Measurements from ENCODE around the gene OR51F2. TPM values are rescaled to one million over a fixed set of nuclear protein-coding genes. Genes with fewer than 3 reads are reported as not detected.
"Not testable (repeated sequence)": the region's sequence is repeated elsewhere in the genome, so short reads cannot be mapped to it uniquely, and the experiment has no call there.

Gene OR51F2
- total RNA-seq, 1 experiment from 2014 or later = not detected

DNA sequence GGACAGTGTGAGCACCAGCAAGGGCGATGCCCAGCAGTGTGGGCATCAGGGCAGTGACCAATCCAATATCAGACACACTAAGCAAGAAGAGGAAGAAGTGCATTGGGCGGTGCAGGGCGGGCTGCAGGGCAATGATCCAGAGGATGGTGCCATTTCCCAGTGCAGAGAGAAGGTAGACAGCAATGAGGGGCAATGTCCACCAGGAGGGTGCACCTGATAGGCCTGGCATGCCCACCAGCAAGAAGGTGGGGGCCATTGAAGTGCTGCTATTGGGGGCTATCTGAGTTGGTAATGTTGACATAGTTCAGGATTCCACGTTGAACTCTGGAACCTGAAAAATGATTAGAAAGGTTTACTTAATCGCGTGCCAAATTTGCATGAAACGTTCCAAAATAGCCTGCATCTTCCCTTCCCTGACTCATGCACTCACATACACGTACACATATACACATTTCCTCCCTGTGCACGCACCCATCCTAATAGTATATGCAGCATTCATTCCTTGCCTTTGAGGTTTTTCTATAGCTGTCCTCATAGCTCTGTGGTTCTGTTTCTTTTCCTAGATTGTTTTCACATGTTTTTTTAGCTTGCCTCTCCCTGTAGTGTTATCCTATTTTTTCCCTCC is 27.9 kb downstream of the OR51F2 start, which contains the start of gene OR51S1:
OR51S1 (minus strand) TSS at position 301 of the 625 bp plus-strand sequence; CDS start at position 301, 0 bp downstream.
- no peaks in the 10 kb centered on the region for H3K4me1 Mint-ChIP-seq (ENCODE audit: insufficient read depth, unreplicated experiment)
- BruUV-seq (replicated peaks) = no TSS peak
- DNase-seq (ENCODE audit: unreplicated experiment) = no peak
- ChIA-PET POLR2A (no interaction called here), CTCF (no interaction called here)
- intact Hi-C loops (cut with micrococcal nuclease) = no loop called here
- no peak within 1 kb of the TSS for H3K4me3 Mint-ChIP-seq (ENCODE audit: unreplicated experiment)
- no peaks in the 10 kb centered on the region for H3K9me3 Mint-ChIP-seq (ENCODE audit: unreplicated experiment)
- TF ChIP-seq, protein P1, sequence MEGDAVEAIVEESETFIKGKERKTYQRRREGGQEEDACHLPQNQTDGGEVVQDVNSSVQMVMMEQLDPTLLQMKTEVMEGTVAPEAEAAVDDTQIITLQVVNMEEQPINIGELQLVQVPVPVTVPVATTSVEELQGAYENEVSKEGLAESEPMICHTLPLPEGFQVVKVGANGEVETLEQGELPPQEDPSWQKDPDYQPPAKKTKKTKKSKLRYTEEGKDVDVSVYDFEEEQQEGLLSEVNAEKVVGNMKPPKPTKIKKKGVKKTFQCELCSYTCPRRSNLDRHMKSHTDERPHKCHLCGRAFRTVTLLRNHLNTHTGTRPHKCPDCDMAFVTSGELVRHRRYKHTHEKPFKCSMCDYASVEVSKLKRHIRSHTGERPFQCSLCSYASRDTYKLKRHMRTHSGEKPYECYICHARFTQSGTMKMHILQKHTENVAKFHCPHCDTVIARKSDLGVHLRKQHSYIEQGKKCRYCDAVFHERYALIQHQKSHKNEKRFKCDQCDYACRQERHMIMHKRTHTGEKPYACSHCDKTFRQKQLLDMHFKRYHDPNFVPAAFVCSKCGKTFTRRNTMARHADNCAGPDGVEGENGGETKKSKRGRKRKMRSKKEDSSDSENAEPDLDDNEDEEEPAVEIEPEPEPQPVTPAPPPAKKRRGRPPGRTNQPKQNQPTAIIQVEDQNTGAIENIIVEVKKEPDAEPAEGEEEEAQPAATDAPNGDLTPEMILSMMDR (IDR thresholded peaks at IDR 0.05; ENCODE audit: unreplicated experiment) = no peak
- peaks cover 11% of the 10 kb centered on the region for H3K27me3 Mint-ChIP-seq (ENCODE audit: insufficient read depth, unreplicated experiment)
- H3K36me3 Mint-ChIP-seq (ENCODE audit: insufficient read depth, unreplicated experiment) = no peaks in the 10 kb centered on the region
- H3K27ac Mint-ChIP-seq (ENCODE audit: low read depth, unreplicated experiment) = no peak within 1 kb of the TSS

DNA sequence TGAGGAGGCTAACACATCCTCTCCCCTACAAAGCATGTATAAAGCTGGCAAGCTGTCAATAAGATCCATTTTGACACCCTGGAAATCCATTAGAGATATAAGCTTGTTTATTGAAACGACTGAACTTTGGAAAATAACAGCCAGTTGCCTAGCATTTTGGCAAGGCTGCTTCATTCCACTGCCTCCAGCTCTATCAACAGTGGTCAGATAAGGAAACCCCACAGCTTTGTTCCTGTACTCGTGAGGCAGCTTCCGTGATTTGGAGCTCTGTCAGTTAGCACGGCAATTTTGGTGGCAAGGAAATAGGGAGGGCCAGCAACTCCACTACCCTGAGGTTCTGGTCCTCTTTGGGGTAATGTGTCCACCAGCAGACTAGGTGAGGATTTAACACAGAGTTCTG is 29.9 kb downstream of the OR51F2 start:
- no peak for DNase-seq (ENCODE audit: unreplicated experiment)
- TF ChIP-seq, protein P1 (IDR thresholded peaks at IDR 0.05; ENCODE audit: unreplicated experiment) = no peak
- H3K4me3 Mint-ChIP-seq (ENCODE audit: unreplicated experiment) = no peak overlapping the region
- intact Hi-C loops (cut with micrococcal nuclease) = no loop called here
- H3K36me3 Mint-ChIP-seq (ENCODE audit: insufficient read depth, unreplicated experiment) = no peaks in the 10 kb centered on the region
- no peaks in the 10 kb centered on the region for H3K4me1 Mint-ChIP-seq (ENCODE audit: insufficient read depth, unreplicated experiment)
- ChIA-PET POLR2A (no interaction called here), CTCF (interaction anchor here (0.6 to 0.7 kb wide), 4 partner anchors 32 to 1674 kb away, joined by 3 to 4 read pairs (median 4); no protein-coding TSS in a partner anchor)
- peaks cover 10% of the 10 kb centered on the region for H3K9me3 Mint-ChIP-seq (ENCODE audit: unreplicated experiment)
- H3K27ac Mint-ChIP-seq (ENCODE audit: low read depth, unreplicated experiment) = no peak overlapping the region
- peaks cover 18% of the 10 kb centered on the region for H3K27me3 Mint-ChIP-seq (ENCODE audit: insufficient read depth, unreplicated experiment)
- no TSS peak for BruUV-seq (replicated peaks)

DNA sequence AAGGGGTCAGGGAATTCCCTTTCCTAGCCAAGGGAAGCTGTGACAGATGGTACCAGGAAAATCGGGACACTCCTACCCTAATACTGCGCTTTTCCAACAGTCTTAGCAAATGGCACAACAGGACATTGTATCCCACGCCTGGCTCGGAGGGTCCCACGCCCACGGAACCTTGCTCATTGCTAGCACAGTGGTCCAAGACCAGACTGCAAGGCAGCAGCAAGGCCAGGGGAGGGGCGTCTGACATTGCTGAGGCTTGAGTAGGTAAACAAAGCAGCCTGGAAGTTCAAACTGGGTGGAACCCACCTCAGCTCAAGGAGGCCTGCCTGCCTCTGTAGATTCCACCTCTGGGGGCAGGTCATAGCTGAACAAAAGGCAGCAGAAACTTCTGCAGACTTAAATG is 33.2 kb downstream of the OR51F2 start:
- POLR2A ChIA-PET; H3K4me1 Mint-ChIP-seq (ENCODE audit: insufficient read depth, unreplicated experiment); CTCF ChIA-PET; DNase-seq (ENCODE audit: unreplicated experiment); H3K27ac Mint-ChIP-seq (ENCODE audit: low read depth, unreplicated experiment); H3K36me3 Mint-ChIP-seq (ENCODE audit: insufficient read depth, unreplicated experiment); H3K4me3 Mint-ChIP-seq (ENCODE audit: unreplicated experiment); intact Hi-C loops (cut with micrococcal nuclease); BruUV-seq (replicated peaks): not testable (repeated sequence)
- peaks cover 10% of the 10 kb centered on the region for H3K9me3 Mint-ChIP-seq (ENCODE audit: unreplicated experiment)
- H3K27me3 Mint-ChIP-seq (ENCODE audit: insufficient read depth, unreplicated experiment) = peaks cover 11% of the 10 kb centered on the region

DNA sequence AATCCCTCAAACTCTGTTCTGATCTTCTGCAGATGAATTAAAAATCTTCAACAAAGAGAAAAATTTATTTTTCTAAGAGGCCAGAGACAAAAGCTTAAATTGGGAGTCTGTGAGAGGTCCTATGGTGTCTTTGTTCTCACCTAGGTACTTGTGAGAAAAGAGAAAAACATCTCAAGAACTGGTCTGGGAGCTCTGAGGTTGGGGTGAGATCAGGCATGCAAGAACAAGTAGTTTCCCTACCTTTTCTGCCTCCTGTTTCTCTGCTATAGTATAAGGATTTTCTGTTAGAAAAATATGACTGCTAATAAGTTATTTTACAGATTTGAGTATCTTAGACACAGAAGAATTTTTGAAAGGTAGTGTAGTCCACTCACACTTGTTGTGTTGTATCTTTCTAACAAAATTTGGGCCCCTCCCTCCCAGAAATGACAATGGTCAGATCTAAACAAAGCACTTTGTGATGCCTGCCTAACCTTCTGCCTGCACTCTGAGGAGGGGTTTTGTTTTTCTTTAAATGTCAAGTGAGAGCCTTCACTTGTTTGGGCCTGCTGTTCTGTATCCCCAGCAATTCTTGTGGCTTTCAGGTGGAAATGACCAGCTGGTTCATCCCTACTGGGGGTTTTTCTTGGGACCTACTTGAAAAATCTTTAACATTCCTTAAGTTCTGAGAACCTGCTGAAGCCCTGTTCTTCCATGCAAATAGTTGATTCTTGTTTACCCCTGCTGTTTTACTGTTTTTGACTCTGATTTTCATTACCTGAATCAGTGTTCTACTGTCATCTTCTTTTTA is 41.5 kb downstream of the OR51F2 start:
- H3K27ac Mint-ChIP-seq (ENCODE audit: low read depth, unreplicated experiment) = no peak overlapping the region
- intact Hi-C loops (cut with micrococcal nuclease) = no loop called here
- no peak for DNase-seq (ENCODE audit: unreplicated experiment)
- POLR2A ChIA-PET = interaction anchor here (0.6 kb wide), 1 partner anchor 38 kb away, joined by 4 read pairs; no protein-coding TSS in a partner anchor
- peaks cover 13% of the 10 kb centered on the region for H3K27me3 Mint-ChIP-seq (ENCODE audit: insufficient read depth, unreplicated experiment)
- H3K4me3 Mint-ChIP-seq (ENCODE audit: unreplicated experiment) = no peak overlapping the region
- TF ChIP-seq, protein P1 (IDR thresholded peaks at IDR 0.05; ENCODE audit: unreplicated experiment) = no peak
- H3K4me1 Mint-ChIP-seq (ENCODE audit: insufficient read depth, unreplicated experiment) = no peaks in the 10 kb centered on the region
- peaks cover 16% of the 10 kb centered on the region for H3K9me3 Mint-ChIP-seq (ENCODE audit: unreplicated experiment)
- CTCF ChIA-PET = no interaction called here
- no TSS peak for BruUV-seq (replicated peaks)
- no peaks in the 10 kb centered on the region for H3K36me3 Mint-ChIP-seq (ENCODE audit: insufficient read depth, unreplicated experiment)

Data from MCF 10A (cell line).